GM18909 (cell line): ENCODE results near the gene PRODH.
"Not testable (repeated sequence)": the region's sequence is repeated elsewhere in the genome, so short reads cannot be mapped to it uniquely, and the experiment has no call there.

Source experiments
- ATAC-seq: cut with Tn5 transposase; IDR thresholded peaks from one replicate; pipeline ENCODE4 v1.9.1; 2021; ENCODE audit warnings: mild to moderate bottlenecking; ENCODE audit not compliant: unreplicated experiment, poor library complexity

The PRODH gene

GRCh38 chr22:18954990-18955571 lies 19.0 kb upstream of the PRODH start:
- no peak for ATAC-seq

GRCh38 chr22:18954303-18954989 lies 18.4 kb upstream of the PRODH start:
- ATAC-seq: not testable (repeated sequence)

GRCh38 chr22:18953128-18953527 lies 17.0 kb upstream of the PRODH start:
- ATAC-seq: not testable (repeated sequence)

DNA sequence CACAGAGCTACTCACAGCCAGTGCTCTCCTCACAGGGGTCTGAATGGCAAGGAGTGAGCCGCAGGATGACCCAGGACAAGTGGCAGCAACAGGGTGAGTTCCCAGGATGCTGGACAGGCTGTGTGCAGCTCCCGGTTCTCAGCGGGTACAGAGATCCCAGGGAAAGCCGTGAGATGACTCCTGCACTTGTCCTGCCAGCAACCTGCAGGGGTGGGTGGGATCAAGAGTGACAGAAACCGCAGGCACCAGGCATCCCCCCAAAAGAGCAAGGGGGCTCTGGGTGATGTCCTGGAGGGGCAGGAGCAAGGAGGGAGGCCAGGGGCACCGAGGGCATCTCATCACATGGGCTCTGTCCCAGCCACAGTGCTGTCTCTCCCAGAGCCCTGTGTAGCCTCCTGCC lies 15.9 kb upstream of the PRODH start:
- no peak for ATAC-seq

- ATAC-seq: no peak
Observed at GRCh38 chr22:18950141-18950540, 14.0 kb upstream of the PRODH start.

- ATAC-seq: no peak
Observed at GRCh38 chr22:18947905-18948304, 11.8 kb upstream of the PRODH start.

DNA sequence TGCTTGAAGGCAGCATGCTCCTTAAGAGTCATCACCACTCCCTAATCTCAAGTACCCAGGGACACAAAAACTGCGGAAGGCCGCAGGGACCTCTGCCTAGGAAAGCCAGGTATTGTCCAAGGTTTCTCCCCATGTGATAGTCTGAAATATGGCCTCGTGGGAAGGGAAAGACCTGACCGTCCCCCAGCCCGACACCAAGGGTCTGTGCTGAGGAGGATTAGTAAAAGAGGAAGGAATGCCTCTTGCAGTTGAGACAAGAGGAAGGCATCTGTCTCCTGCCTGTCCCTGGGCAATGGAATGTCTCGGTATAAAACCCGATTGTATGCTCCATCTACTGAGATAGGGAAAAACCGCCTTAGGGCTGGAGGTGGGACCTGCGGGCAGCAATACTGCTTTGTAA lies 11.0 kb upstream of the PRODH start:
- ATAC-seq: not testable (repeated sequence)

DNA sequence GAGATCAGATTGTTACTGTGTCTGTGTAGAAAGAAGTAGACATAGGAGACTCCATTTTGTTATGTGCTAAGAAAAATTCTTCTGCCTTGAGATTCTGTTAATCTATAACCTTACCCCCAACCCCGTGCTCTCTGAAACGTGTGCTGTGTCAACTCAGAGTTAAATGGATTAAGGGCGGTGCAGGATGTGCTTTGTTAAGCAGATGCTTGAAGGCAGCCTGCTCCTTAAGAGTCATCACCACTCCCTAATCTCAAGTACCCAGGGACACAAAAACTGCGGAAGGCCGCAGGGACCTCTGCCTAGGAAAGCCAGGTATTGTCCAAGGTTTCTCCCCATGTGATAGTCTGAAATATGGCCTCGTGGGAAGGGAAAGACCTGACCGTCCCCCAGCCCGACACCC lies 2.6 kb upstream of the PRODH start:
- not testable (repeated sequence) for ATAC-seq

- ATAC-seq: not testable (repeated sequence)
Observed at GRCh38 chr22:18934688-18935087, 1.4 kb downstream of the PRODH start.

DNA sequence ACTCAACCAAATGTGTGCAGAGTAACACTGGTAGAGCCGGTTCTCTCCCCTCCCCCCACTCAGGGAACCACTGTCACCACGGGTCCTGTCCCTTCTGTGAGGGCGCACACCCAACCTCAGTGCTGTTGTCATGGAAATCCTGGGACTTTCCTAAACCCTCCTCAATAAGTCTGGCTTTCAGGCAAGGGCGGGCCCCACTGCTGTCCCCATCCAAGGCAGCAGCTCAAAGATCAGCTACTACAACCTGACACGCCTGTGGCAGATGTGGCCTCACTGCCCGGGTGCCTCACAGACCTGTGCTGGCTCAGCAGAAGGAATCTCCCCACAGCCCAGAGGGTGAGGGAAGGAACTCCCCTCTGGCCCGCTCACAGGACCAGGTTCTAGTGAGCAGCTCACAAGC lies 2.2 kb downstream of the PRODH start:
- ATAC-seq: no peak

GRCh38 chr22:18931905-18932652 lies 4.0 kb downstream of the PRODH start:
- ATAC-seq: no peak

DNA sequence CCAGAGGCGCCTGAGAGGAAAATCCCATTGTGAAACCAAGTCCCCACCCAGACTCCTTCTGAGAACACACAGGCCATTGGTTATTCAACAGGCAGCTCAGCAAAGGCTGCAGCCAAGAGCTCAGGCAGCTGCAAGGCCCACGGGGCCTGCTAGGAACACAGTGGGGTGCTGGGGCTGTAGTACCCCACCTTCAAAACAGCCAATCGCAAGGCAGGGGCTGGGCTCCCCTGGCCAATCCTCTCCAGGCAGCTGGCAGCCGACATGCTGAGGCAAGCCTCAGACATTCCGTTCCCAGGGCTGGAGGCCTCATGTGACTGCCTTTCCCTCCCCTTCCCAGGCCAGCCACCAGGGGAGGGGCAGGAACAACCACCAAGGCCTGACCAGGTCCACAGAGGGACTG lies 6.6 kb downstream of the PRODH start:
- no peak for ATAC-seq

GRCh38 chr22:18927573-18927972 lies 8.5 kb downstream of the PRODH start:
- no peak for ATAC-seq

- ATAC-seq: no peak
Observed at GRCh38 chr22:18927020-18927419, 9.1 kb downstream of the PRODH start.

DNA sequence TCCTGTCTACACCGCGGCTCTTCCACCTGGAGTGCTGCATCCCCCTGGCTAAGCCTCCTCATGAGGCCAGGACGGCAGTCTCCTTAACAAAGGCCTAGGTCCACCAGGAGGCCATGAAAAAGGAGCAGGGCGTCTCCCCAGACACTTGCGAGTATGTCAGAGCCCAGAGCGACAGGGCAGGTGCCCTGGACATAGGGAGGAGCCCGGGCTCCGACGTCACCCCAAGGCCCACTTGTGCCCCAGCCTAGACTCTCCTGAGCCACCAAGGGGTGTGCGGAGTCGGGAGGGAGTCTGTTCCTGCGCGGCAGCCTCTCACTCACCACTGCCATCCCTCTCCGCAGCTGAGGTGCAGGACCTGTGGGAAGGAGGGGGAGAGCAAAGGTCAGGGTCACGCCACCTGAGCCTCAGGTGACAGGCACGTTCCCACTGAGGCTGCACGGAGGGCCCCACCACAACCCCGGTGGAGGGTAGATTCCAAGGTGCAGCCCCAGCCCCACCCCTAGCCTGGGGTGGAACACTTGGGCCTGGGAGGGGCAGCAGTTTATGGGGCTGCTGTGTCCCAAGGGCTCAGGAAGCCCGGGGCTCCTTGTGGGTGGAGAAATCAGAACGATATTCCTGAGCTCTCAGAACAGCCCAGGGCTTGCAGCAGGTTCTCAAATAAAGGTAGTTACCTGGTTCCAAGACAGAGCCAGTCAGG lies 10.6 kb downstream of the PRODH start:
- no peak for ATAC-seq

DNA sequence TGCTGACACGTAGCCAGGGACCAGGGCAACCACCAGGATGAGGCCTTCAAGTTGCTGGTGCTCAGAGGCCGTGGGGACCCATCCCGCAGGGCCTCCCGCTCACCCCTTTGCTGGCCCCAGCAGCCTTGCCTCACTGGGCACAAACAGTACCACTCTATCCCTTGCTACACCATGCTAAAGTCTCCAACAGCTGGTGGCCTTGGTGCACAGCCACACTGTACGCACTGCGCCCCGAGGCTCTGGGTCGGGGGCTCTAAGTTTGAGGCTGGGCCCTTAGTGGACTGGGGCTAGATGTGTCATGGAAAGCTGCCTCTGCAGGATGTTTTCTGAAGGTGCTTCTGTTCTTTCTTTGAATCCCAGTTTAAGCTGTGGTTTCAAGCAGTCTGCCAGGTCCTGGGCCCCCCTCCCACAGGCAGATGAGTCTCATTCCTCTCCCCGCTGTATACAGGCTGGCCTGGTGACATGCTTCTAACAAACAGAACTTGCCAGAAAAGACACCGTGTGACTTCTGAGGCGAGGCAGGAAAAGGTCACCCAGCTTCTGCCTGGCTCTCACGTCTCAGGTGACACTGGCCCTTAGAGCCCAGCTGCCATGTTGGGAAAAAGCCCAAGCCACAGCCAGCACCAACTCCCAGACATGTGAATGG lies 15.7 kb downstream of the PRODH start:
- ATAC-seq: not testable (repeated sequence)

GRCh38 chr22:18917818-18918217 lies 18.3 kb downstream of the PRODH start:
- not testable (repeated sequence) for ATAC-seq

DNA sequence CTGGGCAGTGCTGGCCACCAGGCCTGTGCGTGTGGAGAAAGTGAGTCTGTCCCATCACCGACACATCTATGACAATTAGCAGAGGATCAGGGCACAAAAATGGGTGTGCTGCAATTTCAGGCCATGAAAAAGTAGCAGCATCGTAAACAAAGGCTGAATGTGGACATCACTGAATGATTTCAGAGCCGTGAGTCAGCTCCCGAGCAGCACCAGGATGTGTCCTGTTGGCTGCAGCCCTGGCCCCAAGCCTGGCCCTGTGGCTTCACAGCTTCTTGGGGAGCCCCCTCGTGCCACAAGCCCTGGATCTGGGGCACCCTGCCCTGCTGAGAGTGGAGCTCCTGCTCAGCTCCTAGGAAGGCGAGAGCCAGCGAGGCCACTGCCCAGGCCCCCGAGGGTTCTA lies 20.5 kb downstream of the PRODH start:
- ATAC-seq: not testable (repeated sequence)

DNA sequence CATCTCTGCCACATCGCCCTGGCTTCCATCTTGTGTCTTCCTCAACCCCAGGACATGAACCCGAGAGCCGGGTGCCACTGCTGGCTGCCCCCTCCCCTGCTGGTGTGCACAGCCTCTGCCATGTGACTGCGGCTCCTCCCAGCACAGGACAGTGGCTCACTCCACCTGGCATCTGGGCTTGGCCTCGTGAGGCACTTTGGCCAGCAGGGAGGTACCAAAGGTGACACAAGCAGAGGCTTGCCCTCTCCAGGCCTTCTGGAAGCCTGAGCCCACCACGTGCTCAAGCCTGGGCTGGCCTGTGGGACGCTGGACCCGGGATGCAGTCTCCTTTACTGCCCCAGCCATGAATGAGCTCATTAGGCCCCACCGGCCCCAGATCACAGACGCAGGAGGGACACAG lies 21.5 kb downstream of the PRODH start:
- not testable (repeated sequence) for ATAC-seq

- ATAC-seq: not testable (repeated sequence)
Observed at GRCh38 chr22:18912264-18912946, 23.7 kb downstream of the PRODH start.
